SK-N-SH (cell line): Measurements from ENCODE around the gene BRI3. TPM values are rescaled to one million over a fixed set of nuclear protein-coding genes. Genes with fewer than 3 reads are reported as not detected.

Experiments used
- CTCF ChIA-PET: fragments of 300-600, 350-600 bp; formaldehyde crosslinking; extraction: SDS; loops from one replicate; lab custom pipeline; 2021; lab: Yijun Ruan, JAX
- POLR2A ChIA-PET: fragments of 350-600 bp; sonication (Branson Sonifier 250); formaldehyde crosslinking; extraction: SDS; loops from one replicate; lab custom pipeline; 2020; ENCODE audit warnings: antibody characterized with exemption, inconsistent platforms; lab: Yijun Ruan, JAX
- DNase-seq: peaks from one replicate; pipeline ENCODE4 v3.0.0; 2012
- H2AFZ ChIP-seq: fragments of 200-600 bp; sonication (generic); 2 replicates; pipeline ENCODE4 v1.8.1; 2016; ENCODE audit warnings: antibody characterized with exemption, mild to moderate bottlenecking, low read depth
- H3F3A ChIP-seq: fragments of 200-600 bp; sonication (generic); replicated peaks from 2 replicates; pipeline ENCODE3; 2016; ENCODE audit warnings: antibody characterized with exemption, mild to moderate bottlenecking; ENCODE audit not compliant: insufficient read depth
- H3K27ac ChIP-seq, 2 experiments: fragments of 200-500 bp in 1 of 2; fragments of 200-600 bp in 1 of 2; sonication (Bioruptor generic) in 1 of 2; sonication (generic), shearing (Covaris generic) in 1 of 2; 2 replicates each; pipeline versions ENCODE4 v1.5.1 to v1.6.1; 2014 to 2016; ENCODE audit warnings: low read depth in 2 of 2, inconsistent platforms in 1 of 2, low read length in 1 of 2, mild to moderate bottlenecking in 1 of 2, mixed read lengths in 1 of 2
- H3K27me3 ChIP-seq: fragments of 200-600 bp; sonication (generic), shearing (Covaris generic); 2 replicates; pipeline ENCODE4 v1.6.1; 2016; ENCODE audit warnings: mixed run types; ENCODE audit not compliant: insufficient read depth
- H3K36me3 ChIP-seq, 2 experiments: fragments of 200-500 bp in 1 of 2; fragments of 200-600 bp in 1 of 2; sonication (Bioruptor generic) in 1 of 2; sonication (generic) in 1 of 2; replicated peaks in 1 of 2; 2 replicates each; pipeline versions ENCODE3 to v1.5.1; 2014 to 2016; ENCODE audit warnings: low read length in 1 of 2, mild to moderate bottlenecking in 1 of 2; ENCODE audit not compliant: insufficient read depth in 2 of 2, control insufficient read depth in 1 of 2
- H3K4me1 ChIP-seq, 2 experiments: fragments of 200-500 bp in 1 of 2; fragments of 200-600 bp in 1 of 2; sonication (Bioruptor generic) in 1 of 2; sonication (generic), shearing (Covaris generic) in 1 of 2; 2 replicates each; pipeline versions ENCODE4 v1.5.1 to v1.6.1; 2014 to 2016; ENCODE audit warnings: low read depth in 1 of 2, low read length in 1 of 2, mixed run types in 1 of 2; ENCODE audit not compliant: insufficient read depth in 2 of 2, control insufficient read depth in 1 of 2
- H3K4me2 ChIP-seq: fragments of 200-600 bp; sonication (generic), shearing (Covaris generic); 2 replicates; pipeline ENCODE4 v1.6.1; 2017; ENCODE audit warnings: mixed run types
- H3K4me3 ChIP-seq, 2 experiments: fragments of 200-500 bp in 1 of 2; fragments of 200-600 bp in 1 of 2; sonication (Bioruptor generic) in 1 of 2; sonication (generic), shearing (Covaris generic) in 1 of 2; 2 replicates each; pipeline versions ENCODE4 v1.5.1 to v1.8.1; 2014 to 2016; ENCODE audit warnings: low read depth in 2 of 2, inconsistent platforms in 1 of 2, low read length in 1 of 2, mild to moderate bottlenecking in 1 of 2, mixed read lengths in 1 of 2, moderate library complexity in 1 of 2
- H3K79me2 ChIP-seq: fragments of 200-600 bp; sonication (generic); 2 replicates; pipeline ENCODE4 v1.8.1; 2017; ENCODE audit warnings: mild to moderate bottlenecking; ENCODE audit not compliant: insufficient read depth
- H3K9ac ChIP-seq: fragments of 200-600 bp; sonication (generic); 2 replicates; pipeline ENCODE4 v1.6.1; 2017; ENCODE audit warnings: mixed run types
- H3K9me2 ChIP-seq: fragments of 200-600 bp; sonication (generic); 2 replicates; pipeline ENCODE4 v1.6.1; 2017; ENCODE audit warnings: mixed run types
- H3K9me3 ChIP-seq: fragments of 200-600 bp; sonication (generic); 2 replicates; pipeline ENCODE4 v1.6.1; 2017; ENCODE audit warnings: mixed run types, mild to moderate bottlenecking, moderate library complexity
- H4K20me1 ChIP-seq: fragments of 200-600 bp; sonication (generic); 2 replicates; pipeline ENCODE4 v1.6.1; 2017; ENCODE audit warnings: mild to moderate bottlenecking, mixed run types; ENCODE audit not compliant: insufficient read depth
- EP300 ChIP-seq, 2 experiments: IDR thresholded peaks; 2 replicates each; pipeline versions ENCODE4 v1.4.0 to v1.6.1; 2012; ENCODE audit warnings: borderline replicate concordance in 1 of 2, low read depth in 1 of 2, low read length in 1 of 2
- FOSL2 ChIP-seq: IDR thresholded peaks from 2 replicates; pipeline ENCODE4 v1.4.0; 2012; ENCODE audit warnings: low read depth, mild to moderate bottlenecking, moderate library complexity, borderline replicate concordance
- FOXJ3 ChIP-seq: sonication (generic); formaldehyde crosslinking; IDR thresholded peaks from 2 replicates; pipeline ENCODE4 v1.5.1; 2020; ENCODE audit warnings: mild to moderate bottlenecking, missing genetic modification reagents
- NFIC ChIP-seq: IDR thresholded peaks from 2 replicates; pipeline ENCODE4 v1.4.0; 2012; ENCODE audit warnings: borderline replicate concordance
- PBX3 ChIP-seq: IDR thresholded peaks from 2 replicates; pipeline ENCODE4; 2012
- RAD21 ChIP-seq: IDR thresholded peaks from 2 replicates; pipeline ENCODE4 v1.6.1; 2012; ENCODE audit warnings: mild to moderate bottlenecking, low read length
- RCOR1 ChIP-seq: fragments of 150-350 bp; IDR thresholded peaks from 2 replicates; pipeline ENCODE4 v1.6.1; 2017; ENCODE audit warnings: antibody characterized with exemption, low read length
- SIN3A ChIP-seq: IDR thresholded peaks from 2 replicates; pipeline ENCODE4 v1.6.1; 2012; ENCODE audit warnings: low read depth, mild to moderate bottlenecking, low read length, moderate library complexity, borderline replicate concordance
- SMC3 ChIP-seq: IDR thresholded peaks from 2 replicates; pipeline ENCODE4 v1.6.1; 2012; ENCODE audit warnings: low read depth, low read length, improper control_type of control experiment
- TAF1 ChIP-seq: IDR thresholded peaks from 2 replicates; pipeline ENCODE4 v1.6.1; 2012; ENCODE audit warnings: low read depth, mild to moderate bottlenecking, low read length, moderate library complexity, borderline replicate concordance
- TEAD4 ChIP-seq: IDR thresholded peaks from 2 replicates; pipeline ENCODE4 v1.4.0; 2012; ENCODE audit warnings: mild to moderate bottlenecking, borderline replicate concordance; ENCODE audit not compliant: insufficient read depth
- USF1 ChIP-seq: IDR thresholded peaks from 2 replicates; pipeline ENCODE4 v1.4.0; 2012; ENCODE audit warnings: low read depth, borderline replicate concordance
- WGBS: methylation state at CpG from one replicate; pipeline ENCODE4 v1.1.6; 2017; ENCODE audit warnings: low lambda C conversion rate; 5-methylcytosine and 5-hydroxymethylcytosine counted together
- polyA plus RNA-seq, 3 experiments: library from polyadenylated mRNA; depleted of rRNA; stranded (reverse); fragments of >200 nt; gene quantifications; 2 replicates each; pipeline ENCODE4 v1.2.3, GENCODE V29; 2012
- TF ChIP-seq, protein P1 (sequence below): IDR thresholded peaks from 2 replicates; pipeline ENCODE4 v1.6.1; 2012; ENCODE audit warnings: mild to moderate bottlenecking, low read depth, low read length, moderate library complexity
- TF ChIP-seq, protein P2 (sequence below): fragments of 150-350 bp; IDR thresholded peaks from 2 replicates; pipeline ENCODE4 v1.6.1; 2016; ENCODE audit warnings: mild to moderate bottlenecking, low read depth, low read length
- TF ChIP-seq, protein P3 (sequence below): IDR thresholded peaks from 2 replicates; pipeline ENCODE4 v1.4.0; 2012; ENCODE audit warnings: low read depth, borderline replicate concordance
- TF ChIP-seq, protein P4 (sequence below): IDR thresholded peaks from 2 replicates; pipeline ENCODE4 v1.4.0; 2012; ENCODE audit warnings: low read depth

Gene BRI3
- polyA plus RNA-seq, 1 of the 3 experiments (the other 2 are of a cell fraction) = 128 TPM

GRCh38 chr7:98248156-98248555, 33.3 kb upstream of the BRI3 start (continued):
- TF ChIP-seq FOSL2 = no peak
- TF ChIP-seq, all 33 proteins: peak for 0

- WGBS = 89% methylated on average over 6 of the region's 6 CpGs
- H3K9me2 ChIP-seq = no peaks in the 10 kb centered on the region
- no peak overlapping the region for H3K4me3 ChIP-seq
- CTCF ChIA-PET = interaction anchor here (1.5 kb wide), 1 partner anchor 81 kb away, joined by 6 read pairs; no protein-coding TSS in a partner anchor
- peaks cover 0 to 3% of the 10 kb centered on the region in 2 experiments for H3K36me3 ChIP-seq
- TF ChIP-seq FOSL2 (no peak), RAD21 (no peak), RCOR1 (no peak), SMC3 (no peak), USF1 (no peak), SIN3A (no peak), NFIC (no peak), FOXJ3 (CRISPR knock-in tag) (no peak), TAF1 (no peak), EP300 (IDR thresholded peaks at IDR 0.05; ENCODE audit: borderline replicate concordance in 1 of 2, low read depth in 1 of 2, low read length in 1 of 2) (no peak), TEAD4 (no peak), PBX3 (no peak)
- TF ChIP-seq, protein P1, sequence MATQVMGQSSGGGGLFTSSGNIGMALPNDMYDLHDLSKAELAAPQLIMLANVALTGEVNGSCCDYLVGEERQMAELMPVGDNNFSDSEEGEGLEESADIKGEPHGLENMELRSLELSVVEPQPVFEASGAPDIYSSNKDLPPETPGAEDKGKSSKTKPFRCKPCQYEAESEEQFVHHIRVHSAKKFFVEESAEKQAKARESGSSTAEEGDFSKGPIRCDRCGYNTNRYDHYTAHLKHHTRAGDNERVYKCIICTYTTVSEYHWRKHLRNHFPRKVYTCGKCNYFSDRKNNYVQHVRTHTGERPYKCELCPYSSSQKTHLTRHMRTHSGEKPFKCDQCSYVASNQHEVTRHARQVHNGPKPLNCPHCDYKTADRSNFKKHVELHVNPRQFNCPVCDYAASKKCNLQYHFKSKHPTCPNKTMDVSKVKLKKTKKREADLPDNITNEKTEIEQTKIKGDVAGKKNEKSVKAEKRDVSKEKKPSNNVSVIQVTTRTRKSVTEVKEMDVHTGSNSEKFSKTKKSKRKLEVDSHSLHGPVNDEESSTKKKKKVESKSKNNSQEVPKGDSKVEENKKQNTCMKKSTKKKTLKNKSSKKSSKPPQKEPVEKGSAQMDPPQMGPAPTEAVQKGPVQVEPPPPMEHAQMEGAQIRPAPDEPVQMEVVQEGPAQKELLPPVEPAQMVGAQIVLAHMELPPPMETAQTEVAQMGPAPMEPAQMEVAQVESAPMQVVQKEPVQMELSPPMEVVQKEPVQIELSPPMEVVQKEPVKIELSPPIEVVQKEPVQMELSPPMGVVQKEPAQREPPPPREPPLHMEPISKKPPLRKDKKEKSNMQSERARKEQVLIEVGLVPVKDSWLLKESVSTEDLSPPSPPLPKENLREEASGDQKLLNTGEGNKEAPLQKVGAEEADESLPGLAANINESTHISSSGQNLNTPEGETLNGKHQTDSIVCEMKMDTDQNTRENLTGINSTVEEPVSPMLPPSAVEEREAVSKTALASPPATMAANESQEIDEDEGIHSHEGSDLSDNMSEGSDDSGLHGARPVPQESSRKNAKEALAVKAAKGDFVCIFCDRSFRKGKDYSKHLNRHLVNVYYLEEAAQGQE = no peak
- TF ChIP-seq, protein P2, sequence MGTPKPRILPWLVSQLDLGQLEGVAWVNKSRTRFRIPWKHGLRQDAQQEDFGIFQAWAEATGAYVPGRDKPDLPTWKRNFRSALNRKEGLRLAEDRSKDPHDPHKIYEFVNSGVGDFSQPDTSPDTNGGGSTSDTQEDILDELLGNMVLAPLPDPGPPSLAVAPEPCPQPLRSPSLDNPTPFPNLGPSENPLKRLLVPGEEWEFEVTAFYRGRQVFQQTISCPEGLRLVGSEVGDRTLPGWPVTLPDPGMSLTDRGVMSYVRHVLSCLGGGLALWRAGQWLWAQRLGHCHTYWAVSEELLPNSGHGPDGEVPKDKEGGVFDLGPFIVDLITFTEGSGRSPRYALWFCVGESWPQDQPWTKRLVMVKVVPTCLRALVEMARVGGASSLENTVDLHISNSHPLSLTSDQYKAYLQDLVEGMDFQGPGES = no peak
- TF ChIP-seq, protein P3, sequence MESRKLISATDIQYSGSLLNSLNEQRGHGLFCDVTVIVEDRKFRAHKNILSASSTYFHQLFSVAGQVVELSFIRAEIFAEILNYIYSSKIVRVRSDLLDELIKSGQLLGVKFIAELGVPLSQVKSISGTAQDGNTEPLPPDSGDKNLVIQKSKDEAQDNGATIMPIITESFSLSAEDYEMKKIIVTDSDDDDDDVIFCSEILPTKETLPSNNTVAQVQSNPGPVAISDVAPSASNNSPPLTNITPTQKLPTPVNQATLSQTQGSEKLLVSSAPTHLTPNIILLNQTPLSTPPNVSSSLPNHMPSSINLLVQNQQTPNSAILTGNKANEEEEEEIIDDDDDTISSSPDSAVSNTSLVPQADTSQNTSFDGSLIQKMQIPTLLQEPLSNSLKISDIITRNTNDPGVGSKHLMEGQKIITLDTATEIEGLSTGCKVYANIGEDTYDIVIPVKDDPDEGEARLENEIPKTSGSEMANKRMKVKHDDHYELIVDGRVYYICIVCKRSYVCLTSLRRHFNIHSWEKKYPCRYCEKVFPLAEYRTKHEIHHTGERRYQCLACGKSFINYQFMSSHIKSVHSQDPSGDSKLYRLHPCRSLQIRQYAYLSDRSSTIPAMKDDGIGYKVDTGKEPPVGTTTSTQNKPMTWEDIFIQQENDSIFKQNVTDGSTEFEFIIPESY = no peak
- TF ChIP-seq, protein P4, sequence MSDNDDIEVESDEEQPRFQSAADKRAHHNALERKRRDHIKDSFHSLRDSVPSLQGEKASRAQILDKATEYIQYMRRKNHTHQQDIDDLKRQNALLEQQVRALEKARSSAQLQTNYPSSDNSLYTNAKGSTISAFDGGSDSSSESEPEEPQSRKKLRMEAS = no peak
- H4K20me1 ChIP-seq = no peaks in the 10 kb centered on the region
- H2AFZ ChIP-seq = no peak overlapping the region
- H3K27me3 ChIP-seq = no peaks in the 10 kb centered on the region
- peak; percentile 18 for DNase-seq
- no peak overlapping the region for H3K4me2 ChIP-seq
- H3F3A ChIP-seq = peaks cover 3% of the 10 kb centered on the region
- POLR2A ChIA-PET = no interaction called here
- no peak overlapping the region for H3K9ac ChIP-seq
- peaks cover 15 to 19% of the 10 kb centered on the region in 2 experiments; a peak in 2 of 4 replicates for H3K4me1 ChIP-seq
- H3K27ac ChIP-seq = no peak overlapping the region
- no peaks in the 10 kb centered on the region for H3K9me3 ChIP-seq
- H3K79me2 ChIP-seq = peaks cover 53% of the 10 kb centered on the region
These were observed 32.4 kb upstream of the BRI3 start for GRCh38 chr7:98249106-98249505.
